Measurements from ENCODE around the gene MTUS2.

MTUS2 gene

GRCh38 chr13:29524176-29524575 is 704.0 kb downstream of the MTUS2 start:
- H3K4me1 ChIP-seq (ENCODE audit: control insufficient read depth, low read length) = no peaks in the 10 kb centered on the region
- no peaks in the 10 kb centered on the region for H3K9me2 ChIP-seq (replicated peaks; ENCODE audit: control insufficient read depth, low read length)
- no peak overlapping the region for H3K4me2 ChIP-seq (ENCODE audit: low read length)
- no peaks in the 10 kb centered on the region for H3K9me3 ChIP-seq (ENCODE audit: control insufficient read depth, insufficient read depth, low read length)
- H4K20me1 ChIP-seq (ENCODE audit: control insufficient read depth, insufficient read depth, low read depth, low read length) = peaks cover 4% of the 10 kb centered on the region; the same call in 1 of the 2 replicates
- no peaks in the 10 kb centered on the region for H3K27me3 ChIP-seq (ENCODE audit: control insufficient read depth, low read length)
- TF ChIP-seq CTCF (IDR thresholded peaks at IDR 0.05; ENCODE audit: low read depth, low read length, poor library complexity, severe bottlenecking) = no peak
- no peak for TF ChIP-seq EZH2phosphoT487 (IDR thresholded peaks at IDR 0.05; ENCODE audit: borderline replicate concordance, low read length)
- no peak overlapping the region for H3K27ac ChIP-seq (ENCODE audit: low read depth, low read length)
- no peak overlapping the region for H3K4me3 ChIP-seq (ENCODE audit: low read length)
- peaks cover 95% of the 10 kb centered on the region for H3K36me3 ChIP-seq (ENCODE audit: control insufficient read depth, low read length)
- H3K79me2 ChIP-seq (ENCODE audit: control insufficient read depth, low read length) = no peaks in the 10 kb centered on the region
- H3F3A ChIP-seq (ENCODE audit: control insufficient read depth, insufficient read depth) = no peaks in the 10 kb centered on the region

GRCh38 chr13:29524641-29525040 is 704.5 kb downstream of the MTUS2 start:
- no peak overlapping the region for H3K27ac ChIP-seq (ENCODE audit: low read depth, low read length)
- H3K4me2 ChIP-seq (ENCODE audit: low read length) = no peak overlapping the region
- H3K9me3 ChIP-seq (ENCODE audit: control insufficient read depth, insufficient read depth, low read length) = no peaks in the 10 kb centered on the region
- H4K20me1 ChIP-seq (ENCODE audit: control insufficient read depth, insufficient read depth, low read depth, low read length) = peaks cover 4% of the 10 kb centered on the region; the same call in 1 of the 2 replicates
- TF ChIP-seq CTCF (IDR thresholded peaks at IDR 0.05; ENCODE audit: low read depth, low read length, poor library complexity, severe bottlenecking) (no peak), EZH2phosphoT487 (IDR thresholded peaks at IDR 0.05; ENCODE audit: borderline replicate concordance, low read length) (no peak)
- no peaks in the 10 kb centered on the region for H3F3A ChIP-seq (ENCODE audit: control insufficient read depth, insufficient read depth)
- no peak overlapping the region for H3K4me3 ChIP-seq (ENCODE audit: low read length)
- H3K79me2 ChIP-seq (ENCODE audit: control insufficient read depth, low read length) = no peaks in the 10 kb centered on the region
- H3K27me3 ChIP-seq (ENCODE audit: control insufficient read depth, low read length) = no peaks in the 10 kb centered on the region
- H3K4me1 ChIP-seq (ENCODE audit: control insufficient read depth, low read length) = no peaks in the 10 kb centered on the region
- peaks cover 95% of the 10 kb centered on the region for H3K36me3 ChIP-seq (ENCODE audit: control insufficient read depth, low read length)
- H3K9me2 ChIP-seq (replicated peaks; ENCODE audit: control insufficient read depth, low read length) = no peaks in the 10 kb centered on the region

GRCh38 chr13:29525757-29526156 is 705.6 kb downstream of the MTUS2 start:
- Histone ChIP-seq H4K20me1 (ENCODE audit: control insufficient read depth, insufficient read depth, low read depth, low read length) (peaks cover 4% of the 10 kb centered on the region; the same call in 1 of the 2 replicates), H3K9me3 (ENCODE audit: control insufficient read depth, insufficient read depth, low read length) (no peaks in the 10 kb centered on the region), H3K4me1 (ENCODE audit: control insufficient read depth, low read length) (no peaks in the 10 kb centered on the region), H3K9me2 (replicated peaks; ENCODE audit: control insufficient read depth, low read length) (no peaks in the 10 kb centered on the region), H3K27me3 (ENCODE audit: control insufficient read depth, low read length) (no peaks in the 10 kb centered on the region), H3K4me3 (ENCODE audit: low read length) (no peak overlapping the region), H3K79me2 (ENCODE audit: control insufficient read depth, low read length) (no peaks in the 10 kb centered on the region), H3F3A (ENCODE audit: control insufficient read depth, insufficient read depth) (no peaks in the 10 kb centered on the region), H3K4me2 (ENCODE audit: low read length) (no peak overlapping the region), H3K36me3 (ENCODE audit: control insufficient read depth, low read length) (peaks cover 95% of the 10 kb centered on the region), H3K27ac (ENCODE audit: low read depth, low read length) (no peak overlapping the region)
- TF ChIP-seq CTCF (IDR thresholded peaks at IDR 0.05; ENCODE audit: low read depth, low read length, poor library complexity, severe bottlenecking) = no peak
- TF ChIP-seq EZH2phosphoT487 (IDR thresholded peaks at IDR 0.05; ENCODE audit: borderline replicate concordance, low read length) = no peak

All from DOHH2 (cell line).